C4-2B (cell line): ENCODE measurements around the gene PTGR1.
A peak's percentile ranks its signal among the peaks of the same experiment; 100 is the strongest.

Experiments
- CTCF ChIP-seq: fragments of 450-650 bp; conservative IDR thresholded peaks from 2 replicates; pipeline ENCODE4 v1.5.1; 2017; ENCODE audit warnings: mild to moderate bottlenecking
- ZFX ChIP-seq: fragments of 450-650 bp; IDR thresholded peaks from 2 replicates; pipeline ENCODE4 v1.6.1; 2017

GRCh38 chr9:111597852-111598732, 1.4 kb downstream of the PTGR1 start:
- peak; percentile 91 for TF ChIP-seq CTCF
- no peak for TF ChIP-seq ZFX
